C4-2B (cell line): Measurements from ENCODE around the gene CYP26B1.

Source experiments
- ZFX ChIP-seq: fragments of 450-650 bp; IDR thresholded peaks from 2 replicates; pipeline ENCODE4 v1.6.1; 2017
- TF ChIP-seq, protein P1 (sequence below): fragments of 450-650 bp; conservative IDR thresholded peaks from 2 replicates; pipeline ENCODE4 v1.5.1; 2017; ENCODE audit warnings: mild to moderate bottlenecking

DNA sequence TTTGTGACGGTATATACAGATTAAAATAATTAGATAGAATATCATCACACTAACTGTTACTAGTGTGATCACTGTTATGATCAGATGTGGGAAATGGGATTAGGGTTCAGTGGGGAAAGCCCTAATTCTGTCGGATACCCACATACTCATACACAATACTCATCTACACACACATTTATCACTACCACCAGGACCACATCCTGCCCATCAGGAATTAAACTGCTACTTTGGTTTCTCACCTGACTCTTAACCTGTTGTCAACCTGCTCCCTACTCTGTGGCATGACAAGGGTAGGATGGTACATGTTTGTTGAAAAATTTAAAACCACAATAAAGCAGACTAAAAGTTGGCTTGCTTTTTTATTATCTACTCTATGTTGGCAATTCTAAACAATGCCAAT lies 24.8 kb upstream of the CYP26B1 start:
- TF ChIP-seq, protein P1, sequence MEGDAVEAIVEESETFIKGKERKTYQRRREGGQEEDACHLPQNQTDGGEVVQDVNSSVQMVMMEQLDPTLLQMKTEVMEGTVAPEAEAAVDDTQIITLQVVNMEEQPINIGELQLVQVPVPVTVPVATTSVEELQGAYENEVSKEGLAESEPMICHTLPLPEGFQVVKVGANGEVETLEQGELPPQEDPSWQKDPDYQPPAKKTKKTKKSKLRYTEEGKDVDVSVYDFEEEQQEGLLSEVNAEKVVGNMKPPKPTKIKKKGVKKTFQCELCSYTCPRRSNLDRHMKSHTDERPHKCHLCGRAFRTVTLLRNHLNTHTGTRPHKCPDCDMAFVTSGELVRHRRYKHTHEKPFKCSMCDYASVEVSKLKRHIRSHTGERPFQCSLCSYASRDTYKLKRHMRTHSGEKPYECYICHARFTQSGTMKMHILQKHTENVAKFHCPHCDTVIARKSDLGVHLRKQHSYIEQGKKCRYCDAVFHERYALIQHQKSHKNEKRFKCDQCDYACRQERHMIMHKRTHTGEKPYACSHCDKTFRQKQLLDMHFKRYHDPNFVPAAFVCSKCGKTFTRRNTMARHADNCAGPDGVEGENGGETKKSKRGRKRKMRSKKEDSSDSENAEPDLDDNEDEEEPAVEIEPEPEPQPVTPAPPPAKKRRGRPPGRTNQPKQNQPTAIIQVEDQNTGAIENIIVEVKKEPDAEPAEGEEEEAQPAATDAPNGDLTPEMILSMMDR = no peak
- no peak for TF ChIP-seq ZFX
